Heart left ventricle (tissue), 13 donors: ENCODE data around the gene PTPRN2.

Experiments
- POLR2A ChIP-seq, 2 donors: fragments of 450-650 bp; IDR thresholded peaks; one replicate each; pipeline ENCODE4 v1.6.1; 2017; ENCODE audit warnings: antibody characterized with exemption in 2 of 2, mild to moderate bottlenecking in 2 of 2, moderate library complexity in 2 of 2
- TF ChIP-seq, protein P1 (sequence below), 12 donors: fragments of 200-600 bp; sonication (generic) in 4 of 12; IDR thresholded peaks; one replicate each; pipeline versions ENCODE4 v1.5.0 to v1.8.0; 2018 to 2022; ENCODE audit warnings: antibody characterized with exemption in 12 of 12, mild to moderate bottlenecking in 5 of 12
- donor health status: ischemic (EF 13 %, LVEDD 7.1; RV severe dilation, severe dysfunction).
- donor health status: DM: no; HTN: yes; CAD: no.
- donor health status: DM: no; HTN: no; CAD: no.
- donor health status: ischemic (EF 25% LVEDD 6.9; RV normal size, moderate dysfunction).
- donor health status: ischemic (EF 25% LVEDD 5.7; RV mildly dilated, moderate dysfunction).
- donor health status: ischemic (EF 35%, LVEDD 5.7; RV mildly dilated, moderate dysfunction).
- donor health status: nonischemic (EF 11% LVEDD 7.7; RV severe dilation, severe dysfunction).
- donor health status: DM: yes; HTN: yes; CAD: no.
- donor health status: PGD.
- donor health status: ischemic (EF 29% LVEDD 5.4; RV normal size, mild dysfunction).
- donor health status: nonischemic (EF 23%, LVEDD 6.1; RV moderate dilation, normal function).

DNA sequence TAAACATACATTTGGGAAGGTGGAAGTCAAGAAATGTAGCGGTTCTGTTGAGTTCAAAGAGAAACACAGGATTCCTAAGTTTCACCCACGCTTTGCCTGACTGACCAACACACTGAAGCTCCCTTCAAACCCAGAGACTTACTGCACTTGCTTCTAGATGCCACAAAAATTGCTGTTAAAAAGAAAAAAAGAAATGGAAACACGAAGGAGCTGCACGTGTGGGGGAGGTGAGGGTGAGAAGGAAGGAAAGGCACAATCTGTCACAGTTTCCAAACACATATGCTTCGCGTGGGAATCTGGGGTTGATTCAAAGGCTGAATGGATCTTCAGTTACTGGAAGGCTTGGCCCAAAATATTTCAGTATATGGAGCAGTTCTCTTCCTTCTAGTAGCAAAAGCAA, 755.2 kb downstream of the PTPRN2 start:
- TF ChIP-seq, protein P1, sequence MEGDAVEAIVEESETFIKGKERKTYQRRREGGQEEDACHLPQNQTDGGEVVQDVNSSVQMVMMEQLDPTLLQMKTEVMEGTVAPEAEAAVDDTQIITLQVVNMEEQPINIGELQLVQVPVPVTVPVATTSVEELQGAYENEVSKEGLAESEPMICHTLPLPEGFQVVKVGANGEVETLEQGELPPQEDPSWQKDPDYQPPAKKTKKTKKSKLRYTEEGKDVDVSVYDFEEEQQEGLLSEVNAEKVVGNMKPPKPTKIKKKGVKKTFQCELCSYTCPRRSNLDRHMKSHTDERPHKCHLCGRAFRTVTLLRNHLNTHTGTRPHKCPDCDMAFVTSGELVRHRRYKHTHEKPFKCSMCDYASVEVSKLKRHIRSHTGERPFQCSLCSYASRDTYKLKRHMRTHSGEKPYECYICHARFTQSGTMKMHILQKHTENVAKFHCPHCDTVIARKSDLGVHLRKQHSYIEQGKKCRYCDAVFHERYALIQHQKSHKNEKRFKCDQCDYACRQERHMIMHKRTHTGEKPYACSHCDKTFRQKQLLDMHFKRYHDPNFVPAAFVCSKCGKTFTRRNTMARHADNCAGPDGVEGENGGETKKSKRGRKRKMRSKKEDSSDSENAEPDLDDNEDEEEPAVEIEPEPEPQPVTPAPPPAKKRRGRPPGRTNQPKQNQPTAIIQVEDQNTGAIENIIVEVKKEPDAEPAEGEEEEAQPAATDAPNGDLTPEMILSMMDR (IDR thresholded peaks at IDR 0.05): no peak
- TF ChIP-seq POLR2A (IDR thresholded peaks at IDR 0.05): no peak
